RWPE2 (cell line): ENCODE data around the gene EHD4.

Source experiments
- ATAC-seq: fragments of 200-7000 bp; cut with Tn5 transposase; 3 replicates; pipeline ENCODE4 v1.9.1; 2021; ENCODE audit warnings: low read depth
- DNase-seq: peaks from one replicate; pipeline ENCODE4 v3.0.0-alpha.2; 2020; ENCODE audit warnings: low spot score
- H3K27ac ChIP-seq: fragments of 450-650 bp; 2 replicates; pipeline ENCODE4 v1.5.1; 2017; ENCODE audit warnings: mild to moderate bottlenecking; ENCODE audit not compliant: poor library complexity, severe bottlenecking
- H3K27me3 ChIP-seq: fragments of 250-450 bp; sonication (Bioruptor Pico); 2 replicates; pipeline ENCODE4 v1.5.1; 2021; ENCODE audit warnings: mild to moderate bottlenecking, moderate library complexity; ENCODE audit not compliant: insufficient read depth, poor library complexity, severe bottlenecking
- H3K36me3 ChIP-seq: fragments of 250-450 bp; sonication (Bioruptor Pico); 2 replicates; pipeline ENCODE4 v1.5.1; 2020; ENCODE audit warnings: low read depth, mild to moderate bottlenecking, moderate library complexity
- H3K4me1 ChIP-seq: fragments of 250-450 bp; sonication (Bioruptor Pico); 2 replicates; pipeline ENCODE4 v1.5.1; 2021; ENCODE audit warnings: mild to moderate bottlenecking, moderate library complexity; ENCODE audit not compliant: insufficient read depth, poor library complexity, severe bottlenecking
- H3K4me3 ChIP-seq: fragments of 250-450 bp; sonication (Bioruptor Pico); 2 replicates; pipeline ENCODE4 v1.5.1; 2021; ENCODE audit warnings: mild to moderate bottlenecking, moderate library complexity; ENCODE audit not compliant: severe bottlenecking
- H3K9me3 ChIP-seq: fragments of 250-450 bp; sonication (Bioruptor Pico); 2 replicates; pipeline ENCODE4 v1.5.1; 2021; ENCODE audit warnings: mild to moderate bottlenecking, moderate library complexity; ENCODE audit not compliant: severe bottlenecking
- CTCF ChIP-seq: fragments of 450-650 bp; IDR thresholded peaks from one replicate; pipeline ENCODE4 v1.5.1; 2017; ENCODE audit warnings: mild to moderate bottlenecking, moderate library complexity; ENCODE audit not compliant: poor library complexity, severe bottlenecking

EHD4 gene

GRCh38 chr15:41971089-41971894 lies 1.1 kb downstream of the EHD4 start:
- Histone ChIP-seq H3K4me1 (peaks cover 41% of the 10 kb centered on the region), H3K9me3 (no peaks in the 10 kb centered on the region), H3K4me3 (peak overlapping the region; percentile 83), H3K36me3 (peaks cover 17% of the 10 kb centered on the region), H3K27ac (peak overlapping the region; percentile 74), H3K27me3 (no peaks in the 10 kb centered on the region)
- peak; percentile 63 for ATAC-seq
- DNase-seq = no peak
- TF ChIP-seq CTCF = no peak

GRCh38 chr15:41970456-41970855 lies 1.9 kb downstream of the EHD4 start:
- Histone ChIP-seq H3K27ac (peak overlapping the region; percentile 7), H3K27me3 (no peaks in the 10 kb centered on the region), H3K36me3 (peaks cover 17% of the 10 kb centered on the region), H3K9me3 (no peaks in the 10 kb centered on the region), H3K4me3 (no peak overlapping the region), H3K4me1 (peaks cover 41% of the 10 kb centered on the region)
- DNase-seq (no peak), ATAC-seq (no peak)
- no peak for TF ChIP-seq CTCF

GRCh38 chr15:41969851-41970431 lies 2.4 kb downstream of the EHD4 start:
- Histone ChIP-seq H3K36me3 (peaks cover 22% of the 10 kb centered on the region), H3K4me1 (peaks cover 41% of the 10 kb centered on the region), H3K27me3 (no peaks in the 10 kb centered on the region), H3K4me3 (no peak overlapping the region), H3K27ac (peak overlapping the region; percentile 7), H3K9me3 (no peaks in the 10 kb centered on the region)
- no peak for TF ChIP-seq CTCF
- no peak for DNase-seq
- ATAC-seq = no peak

GRCh38 chr15:41968701-41969100 lies 3.7 kb downstream of the EHD4 start:
- H3K4me1 ChIP-seq = peaks cover 41% of the 10 kb centered on the region
- no peak overlapping the region for H3K27ac ChIP-seq
- DNase-seq (no peak), ATAC-seq (no peak)
- no peaks in the 10 kb centered on the region for H3K9me3 ChIP-seq
- H3K4me3 ChIP-seq = no peak overlapping the region
- no peaks in the 10 kb centered on the region for H3K27me3 ChIP-seq
- no peak for TF ChIP-seq CTCF
- H3K36me3 ChIP-seq = peaks cover 23% of the 10 kb centered on the region
